Gastroesophageal sphincter (tissue), 3 donors: ENCODE data around the gene SHBG.

ENCODE experiments used
- POLR2AphosphoS5 ChIP-seq: sonication (generic); formaldehyde crosslinking; IDR thresholded peaks from one replicate; pipeline ENCODE4 v1.6.1; 2017; ENCODE audit warnings: antibody characterized with exemption
- TF ChIP-seq, protein P1 (sequence below), 4 experiments: fragments of 200-600 bp in 2 of 4; fragments of 450-650 bp in 2 of 4; sonication (generic) in 1 of 4; IDR thresholded peaks; one replicate each; pipeline ENCODE4 v1.5.1; 2017 to 2019; ENCODE audit warnings: antibody characterized with exemption in 4 of 4, mild to moderate bottlenecking in 2 of 4, moderate library complexity in 2 of 4

DNA sequence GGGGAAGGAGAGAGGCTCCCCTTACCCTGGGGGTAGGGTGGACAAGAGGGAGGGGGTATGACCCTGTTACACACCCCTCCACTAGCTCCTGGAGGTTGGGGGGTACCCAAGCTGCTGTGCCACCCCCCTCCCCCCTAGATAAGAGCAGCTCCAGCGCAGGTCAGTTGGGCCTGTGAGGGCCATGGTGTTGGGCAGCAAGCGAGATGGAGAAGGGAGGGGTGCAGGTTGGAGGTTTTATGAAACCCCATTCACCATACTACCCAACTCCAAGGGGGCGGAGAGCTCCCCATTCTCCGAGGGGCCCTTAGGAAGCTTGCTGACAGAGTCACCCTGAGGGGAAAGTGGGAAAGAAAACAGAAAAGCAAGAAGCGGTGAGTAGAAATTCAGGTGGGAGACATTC is 38.3 kb upstream of the SHBG start:
- TF ChIP-seq, protein P1, sequence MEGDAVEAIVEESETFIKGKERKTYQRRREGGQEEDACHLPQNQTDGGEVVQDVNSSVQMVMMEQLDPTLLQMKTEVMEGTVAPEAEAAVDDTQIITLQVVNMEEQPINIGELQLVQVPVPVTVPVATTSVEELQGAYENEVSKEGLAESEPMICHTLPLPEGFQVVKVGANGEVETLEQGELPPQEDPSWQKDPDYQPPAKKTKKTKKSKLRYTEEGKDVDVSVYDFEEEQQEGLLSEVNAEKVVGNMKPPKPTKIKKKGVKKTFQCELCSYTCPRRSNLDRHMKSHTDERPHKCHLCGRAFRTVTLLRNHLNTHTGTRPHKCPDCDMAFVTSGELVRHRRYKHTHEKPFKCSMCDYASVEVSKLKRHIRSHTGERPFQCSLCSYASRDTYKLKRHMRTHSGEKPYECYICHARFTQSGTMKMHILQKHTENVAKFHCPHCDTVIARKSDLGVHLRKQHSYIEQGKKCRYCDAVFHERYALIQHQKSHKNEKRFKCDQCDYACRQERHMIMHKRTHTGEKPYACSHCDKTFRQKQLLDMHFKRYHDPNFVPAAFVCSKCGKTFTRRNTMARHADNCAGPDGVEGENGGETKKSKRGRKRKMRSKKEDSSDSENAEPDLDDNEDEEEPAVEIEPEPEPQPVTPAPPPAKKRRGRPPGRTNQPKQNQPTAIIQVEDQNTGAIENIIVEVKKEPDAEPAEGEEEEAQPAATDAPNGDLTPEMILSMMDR (IDR thresholded peaks at IDR 0.05): no peak
- TF ChIP-seq POLR2AphosphoS5: no peak
